CD4-positive, alpha-beta T cell treated with Interleukin-1 beta for 1 hour (primary cell): Measurements from ENCODE around the gene CARD10.

Experiments used
- DNase-seq, 2 donors: peaks; one replicate each; pipeline ENCODE4 v3.0.0-alpha.2; 2020 to 2022

Gene CARD10

DNA sequence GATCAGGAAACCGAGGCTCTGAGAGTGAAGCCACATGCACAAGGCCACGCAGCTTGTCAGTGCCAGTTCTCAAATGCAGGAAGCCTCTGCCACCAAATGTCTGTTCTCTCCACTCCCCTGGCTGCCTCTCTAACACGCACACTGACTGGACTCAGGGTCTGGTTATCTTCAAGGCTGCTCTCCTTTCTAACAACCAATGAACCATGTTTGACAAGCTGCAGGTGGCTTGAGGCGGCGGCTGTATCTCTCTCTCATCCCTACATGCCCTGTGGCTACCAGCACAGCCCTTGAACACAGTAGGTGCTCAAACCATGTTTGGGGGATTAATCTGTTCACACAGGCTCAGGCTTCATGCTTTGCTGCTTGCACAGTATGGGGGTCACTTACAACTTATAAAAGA is 56.8 kb downstream of the CARD10 start:
- DNase-seq = no peak

GRCh38 chr22:37461961-37462360 is 57.3 kb downstream of the CARD10 start:
- no peak for DNase-seq

DNA sequence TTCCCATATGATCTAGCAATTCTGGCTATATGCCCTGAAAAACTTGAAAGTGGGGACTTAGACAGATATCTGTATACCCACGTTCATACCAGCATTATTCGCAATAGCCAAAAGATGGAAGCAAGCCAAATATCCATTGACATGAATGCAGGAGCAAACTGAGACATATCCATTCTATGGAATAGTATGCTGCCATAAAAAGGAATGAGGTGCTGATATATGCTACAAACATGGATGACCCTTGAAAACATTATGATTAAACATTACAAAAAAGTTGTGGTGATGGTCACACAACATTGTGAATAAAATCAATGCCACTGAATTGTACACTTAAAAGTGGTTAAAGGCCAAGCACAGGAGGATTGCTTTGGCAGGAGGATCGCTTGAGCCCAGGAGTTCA is 58.5 kb downstream of the CARD10 start:
- DNase-seq = no peak

- no peak for DNase-seq
These were observed 60.0 kb downstream of the CARD10 start for GRCh38 chr22:37459206-37459605.

- DNase-seq = peak; percentile 76 to 81
These were observed 61.9 kb downstream of the CARD10 start for GRCh38 chr22:37457093-37457893.

GRCh38 chr22:37456346-37456745 is 62.9 kb downstream of the CARD10 start:
- no peak for DNase-seq

- DNase-seq = no peak
These were observed 63.3 kb downstream of the CARD10 start for GRCh38 chr22:37455896-37456295.

- DNase-seq = no peak
These were observed 64.1 kb downstream of the CARD10 start for GRCh38 chr22:37454857-37455686.

DNA sequence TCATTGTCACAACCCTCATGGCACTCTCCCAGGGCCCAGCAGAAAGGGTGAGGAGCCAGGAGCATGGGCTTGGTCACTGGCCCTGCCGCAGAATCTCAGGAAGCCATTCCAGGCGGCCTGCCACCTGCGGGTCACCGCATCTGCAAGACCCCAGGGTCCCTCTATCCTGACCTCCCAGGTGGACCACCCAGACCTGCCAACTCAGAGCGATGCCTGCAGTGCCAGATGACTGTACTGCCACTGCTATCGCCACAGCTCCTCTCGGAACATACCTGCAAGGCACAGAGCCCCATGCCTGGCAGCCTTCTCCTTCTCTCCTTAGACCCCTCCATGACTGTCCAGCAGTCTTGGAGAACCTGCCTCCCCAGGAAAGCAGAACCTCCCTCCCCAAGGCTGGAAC is 65.5 kb downstream of the CARD10 start:
- no peak for DNase-seq

GRCh38 chr22:37451218-37451617 is 68.0 kb downstream of the CARD10 start:
- no peak for DNase-seq

GRCh38 chr22:37449331-37450001 is 69.7 kb downstream of the CARD10 start:
- DNase-seq = no peak

DNA sequence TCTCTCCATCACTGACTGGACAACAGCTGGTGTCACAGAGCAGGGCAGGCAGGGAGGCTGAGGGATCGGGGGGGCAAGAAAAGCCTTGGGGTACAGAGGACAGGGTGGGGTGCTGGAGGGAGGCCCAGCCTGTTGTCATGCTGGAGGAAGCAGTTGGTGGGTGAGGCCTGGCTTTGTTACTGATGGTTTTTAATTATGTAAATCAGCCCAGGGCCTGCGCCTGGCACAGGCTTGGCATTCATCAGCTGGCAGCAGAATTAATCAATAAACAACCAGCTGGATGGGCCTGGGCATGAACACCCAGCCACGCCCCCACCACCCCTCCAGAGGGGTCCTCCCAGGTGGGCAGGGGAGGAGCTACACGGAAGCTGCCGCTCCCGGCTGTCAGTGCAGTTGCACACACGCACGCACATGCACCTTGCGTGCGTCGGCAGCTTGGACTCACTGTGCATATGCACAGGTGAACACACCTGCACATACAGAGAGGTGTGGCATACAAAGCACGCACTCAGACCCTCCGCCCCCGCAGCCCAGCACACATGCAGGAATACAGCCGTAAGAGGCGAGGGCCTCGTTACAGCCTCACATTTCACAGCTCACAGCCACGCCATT is 70.6 kb downstream of the CARD10 start:
- no peak for DNase-seq

DNA sequence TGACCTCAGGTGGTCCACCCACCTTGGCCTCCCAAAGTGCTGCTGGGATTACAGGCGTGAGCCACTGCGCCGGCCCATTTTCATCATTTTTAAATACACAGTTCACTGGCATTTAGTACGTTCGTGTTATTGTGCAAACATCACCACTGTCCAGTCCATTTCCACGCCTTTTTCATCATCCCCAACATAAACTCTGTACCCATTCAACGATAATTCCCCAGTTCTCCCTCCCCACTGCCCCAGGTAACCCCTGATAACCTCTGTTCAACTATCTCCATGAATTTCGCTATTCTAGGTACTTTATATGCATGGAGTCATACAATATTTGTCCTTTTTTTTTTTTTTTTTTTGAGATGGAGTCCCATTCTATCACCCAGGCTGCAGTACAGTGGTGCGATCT is 73.7 kb downstream of the CARD10 start:
- DNase-seq = no peak

DNA sequence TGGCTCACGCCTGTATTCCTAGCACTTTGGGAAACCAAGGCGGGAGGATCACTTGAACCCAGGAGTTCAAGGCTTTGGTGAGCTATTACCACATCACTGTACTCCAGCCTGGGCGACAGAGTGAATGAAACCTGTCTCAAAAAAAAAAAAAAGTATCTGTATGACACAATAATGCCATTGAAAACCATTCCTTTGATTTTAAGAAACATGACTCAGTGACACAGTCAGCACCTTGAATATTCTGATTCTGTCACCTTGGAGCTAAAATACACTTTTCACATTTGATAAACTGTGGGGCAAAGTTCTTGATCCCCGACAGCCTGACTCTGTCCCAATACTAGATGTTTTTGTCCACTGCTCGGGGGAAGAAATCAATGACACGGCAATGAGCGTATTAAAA is 75.2 kb downstream of the CARD10 start:
- no peak for DNase-seq

DNA sequence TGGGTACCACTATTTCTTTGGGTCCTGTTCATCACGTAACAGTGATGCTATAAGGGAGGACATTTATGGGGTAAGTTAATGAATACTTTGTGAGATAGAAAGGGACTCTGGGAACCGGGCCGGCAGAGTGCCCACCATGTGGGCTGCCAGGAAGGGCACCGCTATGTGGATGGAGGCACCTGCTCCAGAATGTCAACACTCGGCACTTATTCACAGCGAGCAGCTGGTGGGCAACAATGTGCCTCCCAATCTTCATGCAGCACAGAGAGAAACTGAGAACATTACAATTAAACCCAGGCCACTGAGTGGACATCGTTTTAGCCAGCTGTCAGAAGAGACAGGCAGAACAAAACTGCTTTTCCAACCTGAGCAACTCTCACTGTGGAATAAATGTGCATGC is 76.1 kb downstream of the CARD10 start:
- no peak for DNase-seq

- DNase-seq = no peak
These were observed 76.7 kb downstream of the CARD10 start for GRCh38 chr22:37442537-37442936.

DNA sequence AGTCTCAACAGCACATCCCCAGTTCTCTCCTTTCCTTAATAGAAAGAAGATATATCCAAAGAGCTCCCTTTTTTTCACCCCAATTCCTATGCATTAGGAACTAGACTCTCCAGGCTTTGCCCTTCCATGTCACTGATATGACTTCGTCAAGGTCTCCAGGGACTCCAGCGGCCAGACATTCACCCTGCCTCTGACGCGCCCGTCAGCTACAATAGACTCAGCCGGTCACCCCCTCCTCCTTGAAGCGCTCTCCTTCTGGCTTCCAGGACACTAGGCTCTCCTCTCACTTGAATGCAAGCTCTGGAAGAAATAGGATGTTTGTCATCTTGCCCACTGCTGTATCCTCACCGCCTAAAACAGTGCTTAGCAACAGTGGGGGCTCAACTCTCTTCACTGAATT is 77.1 kb downstream of the CARD10 start:
- DNase-seq = no peak

GRCh38 chr22:37440875-37441274 is 78.3 kb downstream of the CARD10 start:
- DNase-seq = no peak
